Esophagus squamous epithelium (tissue), 5 donors: ENCODE results near the gene PPM1M. TPM values are rescaled to one million over a fixed set of nuclear protein-coding genes. Genes with fewer than 3 reads are reported as not detected.

Source experiments
- DNase-seq: peaks from one replicate; lab custom pipeline; 2025; lab: John Stamatoyannopoulos, UW
- H3K27ac ChIP-seq, 4 donors: fragments of 200-600 bp; sonication (generic); one replicate each; pipeline ENCODE4 v1.5.1; 2016 to 2019; ENCODE audit warnings: mild to moderate bottlenecking in 1 of 4
- H3K27me3 ChIP-seq, 4 donors: fragments of 200-600 bp; sonication (generic); 1 replicate in 3 of 4; 2 replicates in 1 of 4; pipeline versions ENCODE4 v1.5.1 to v1.6.0; 2017 to 2021; ENCODE audit warnings: antibody characterized with exemption in 1 of 4
- H3K36me3 ChIP-seq, 3 donors: fragments of 200-600 bp; sonication (generic); one replicate each; pipeline ENCODE4 v1.5.1; 2016 to 2019
- H3K4me1 ChIP-seq, 3 donors: fragments of 200-600 bp; sonication (generic); one replicate each; pipeline ENCODE4 v1.5.1; 2017 to 2019
- H3K4me3 ChIP-seq, 4 donors: fragments of 200-600 bp; sonication (generic); 1 replicate in 3 of 4; 2 replicates in 1 of 4; pipeline ENCODE4 v1.5.1; 2016 to 2019; ENCODE audit warnings: mild to moderate bottlenecking in 2 of 4, moderate library complexity in 1 of 4
- H3K9me3 ChIP-seq, 3 donors: fragments of 200-600 bp; sonication (generic); one replicate each; pipeline ENCODE4 v1.5.1; 2016 to 2019
- CTCF ChIP-seq, 6 experiments: fragments of 450-650 bp in 4 of 6; fragments of 200-600 bp in 2 of 6; sonication (generic) in 2 of 6; IDR thresholded peaks; one replicate each; pipeline ENCODE4 v1.5.1; 2016 to 2019; ENCODE audit warnings: antibody characterized with exemption in 6 of 6, mild to moderate bottlenecking in 4 of 6, moderate library complexity in 4 of 6
- POLR2A ChIP-seq, 4 donors: fragments of 450-650 bp; IDR thresholded peaks; one replicate each; pipeline ENCODE4 v1.6.1; 2017; ENCODE audit warnings: antibody characterized with exemption in 4 of 4, mild to moderate bottlenecking in 4 of 4, moderate library complexity in 3 of 4
- WGBS, 2 donors: methylation state at CpG; one replicate each; pipeline ENCODE4 v1.1.5; 2018; 5-methylcytosine and 5-hydroxymethylcytosine counted together
- intact Hi-C: fragments of 100-400 bp; cut with DNase I; formaldehyde crosslinking; loops from one replicate; pipeline ENCODE4 v1.15.0; 2022
- total RNA-seq, 4 donors: library from RNA; depleted of rRNA; stranded (reverse); fragments of >200 nt; gene quantifications; one replicate each; pipeline ENCODE4 v1.1.0, GENCODE V29; 2016
- donor health status: DM: yes; HTN: yes; CAD: no.

Gene PPM1M
- total RNA-seq, 4 donors from 2014 or later = 3.2 to 25.6 (median 12.3) TPM

GRCh38 chr3:52237006-52237656 lies 8.4 kb upstream of the PPM1M start:
- peak overlapping the region; percentile 95 to 97 (median 96) for H3K27ac ChIP-seq
- TF ChIP-seq CTCF (IDR thresholded peaks at IDR 0.05) (no peak), POLR2A (IDR thresholded peaks at IDR 0.05) (no peak)
- no peak for DNase-seq
- intact Hi-C loops = loop anchor here (5.0 kb wide), 1 partner anchor 35 kb away; no protein-coding TSS in a partner anchor
- no peaks in the 10 kb centered on the region for H3K27me3 ChIP-seq
- peak overlapping the region in 3 of 4 donors; percentile 84 to 94 (median 93) for H3K4me3 ChIP-seq
- H3K9me3 ChIP-seq = no peaks in the 10 kb centered on the region
- peaks cover 35 to 78% (median 35%) of the 10 kb centered on the region in 3 donors for H3K4me1 ChIP-seq
- H3K36me3 ChIP-seq = peaks cover 6 to 39% (median 8%) of the 10 kb centered on the region in 3 donors
- WGBS, 2 donors = 55 to 74% methylated on average over 3 to 5 of the region's 6 CpGs

- TF ChIP-seq POLR2A (IDR thresholded peaks at IDR 0.05) (no peak), CTCF (IDR thresholded peaks at IDR 0.05) (peak in 1 of 6 experiments; percentile 6)
- intact Hi-C loops = loop anchor here (5.0 kb wide), 1 partner anchor 35 kb away; no protein-coding TSS in a partner anchor
- Histone ChIP-seq H3K9me3 (no peaks in the 10 kb centered on the region), H3K36me3 (peaks cover 4 to 33% (median 6%) of the 10 kb centered on the region in 3 donors), H3K4me3 (peak overlapping the region; percentile 84 to 94 (median 93)), H3K27me3 (no peaks in the 10 kb centered on the region), H3K4me1 (peaks cover 35 to 73% (median 35%) of the 10 kb centered on the region in 3 donors), H3K27ac (peak overlapping the region; percentile 95 to 97 (median 96))
- DNase-seq = no peak
- 0% methylated on average over 2 of the region's 8 CpGs; no CpG with 5 or more reads in 1 of the 2 donors for WGBS, 2 donors
Measured at GRCh38 chr3:52237657-52238172, 7.8 kb upstream of the PPM1M start.

- TF ChIP-seq CTCF (IDR thresholded peaks at IDR 0.05) = no peak
- TF ChIP-seq POLR2A (IDR thresholded peaks at IDR 0.05) = no peak
- intact Hi-C loops = loop anchor here (5.0 kb wide), 1 partner anchor 34 kb away; no protein-coding TSS in a partner anchor
- Histone ChIP-seq H3K4me3 (peak overlapping the region; percentile 84 to 94 (median 93)), H3K9me3 (no peaks in the 10 kb centered on the region), H3K36me3 (peaks cover 4 to 28% (median 6%) of the 10 kb centered on the region in 3 donors), H3K27me3 (no peaks in the 10 kb centered on the region), H3K4me1 (peaks cover 35 to 67% (median 35%) of the 10 kb centered on the region in 3 donors), H3K27ac (peak overlapping the region; percentile 95 to 97 (median 96))
- DNase-seq = no peak
- WGBS, 2 donors = 5% methylated on average over 9 to 11 of the region's 11 CpGs
Measured at GRCh38 chr3:52238193-52238760, 7.3 kb upstream of the PPM1M start.

GRCh38 chr3:52238761-52239701 lies 6.5 kb upstream of the PPM1M start, which contains the start of gene TWF2:
TSS of gene TWF2 (minus strand) at chr3:52239158. CDS start at chr3:52239016, 142 bp downstream.
- Histone ChIP-seq H3K4me3 (peak within 1 kb of the TSS; percentile 84 to 94 (median 93)), H3K9me3 (no peaks in the 10 kb centered on the region), H3K36me3 (peaks cover 2 to 20% (median 6%) of the 10 kb centered on the region in 3 donors), H3K27ac (peak within 1 kb of the TSS; percentile 95 to 97 (median 96)), H3K4me1 (peaks cover 37 to 71% (median 39%) of the 10 kb centered on the region in 3 donors), H3K27me3 (no peaks in the 10 kb centered on the region)
- intact Hi-C loops = loop anchor here (5.0 kb wide), 1 partner anchor 33 kb away; no protein-coding TSS in a partner anchor
- DNase-seq = no peak
- 0% methylated on average over 9 to 10 of the region's 92 CpGs for WGBS, 2 donors
- TF ChIP-seq POLR2A (IDR thresholded peaks at IDR 0.05) = peak in 3 of 4 donors; percentile 67 to 90 (median 68)
- TF ChIP-seq CTCF (IDR thresholded peaks at IDR 0.05) = peak in 5 of 6 experiments; percentile 26 to 59 (median 52)
